Uterine smooth muscle cell (primary cell): Measurements from ENCODE around the gene FAM237A. TPM values are rescaled to one million over a fixed set of nuclear protein-coding genes. Genes with fewer than 3 reads are reported as not detected.

Experiments
- total RNA-seq: library from RNA; depleted of rRNA; stranded (reverse); fragments of >200 nt; gene quantifications from 2 replicates; pipeline ENCODE4 v1.2.3, GENCODE V29; 2014

The FAM237A gene
- total RNA-seq = not detected in 2 replicates

GRCh38 chr2:206642075-206643025, at the start of gene FAM237A:
TSS of gene FAM237A (plus strand) at chr2:206642487. CDS start at chr2:206644237, 1,750 bp downstream.

Other genes starting within 250 kb of the FAM237A start
- 9.9 and 10.5 TPM in 2 replicates for gene ADAM23, start 199.0 kb upstream of the FAM237A start, total RNA-seq
- not detected in 2 replicates for gene DYTN, start 75.9 kb downstream of the FAM237A start, total RNA-seq
- gene MDH1B, start 122.8 kb downstream of the FAM237A start, total RNA-seq = 0.44 and 1.6 TPM in 2 replicates
- 52.5 and 73.4 TPM in 2 replicates for gene FASTKD2, start 123.1 kb downstream of the FAM237A start, total RNA-seq